Measurements from ENCODE around the gene TOGARAM2.

Gene TOGARAM2

DNA sequence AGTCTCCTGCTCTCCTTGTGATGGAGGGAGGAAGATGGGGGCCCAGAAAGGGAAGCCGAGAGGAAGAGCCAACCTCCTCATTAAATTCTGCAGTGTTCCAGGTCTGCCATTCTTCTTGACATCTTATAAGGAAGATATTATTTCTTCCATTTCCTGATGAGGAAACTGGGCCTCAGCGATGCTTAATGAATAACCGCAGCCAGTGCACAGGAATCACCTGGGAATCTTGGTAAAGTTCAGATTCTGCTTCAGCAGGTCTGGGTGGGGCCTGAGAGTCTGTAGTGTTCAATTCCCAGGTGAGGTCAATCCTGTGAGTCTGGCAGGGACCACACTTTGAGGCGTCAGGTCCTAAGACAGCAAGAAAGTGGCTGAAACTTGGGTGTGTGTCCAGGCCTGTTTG lies 75.9 kb downstream of the TOGARAM2 start:
- no peak for DNase-seq

DNA sequence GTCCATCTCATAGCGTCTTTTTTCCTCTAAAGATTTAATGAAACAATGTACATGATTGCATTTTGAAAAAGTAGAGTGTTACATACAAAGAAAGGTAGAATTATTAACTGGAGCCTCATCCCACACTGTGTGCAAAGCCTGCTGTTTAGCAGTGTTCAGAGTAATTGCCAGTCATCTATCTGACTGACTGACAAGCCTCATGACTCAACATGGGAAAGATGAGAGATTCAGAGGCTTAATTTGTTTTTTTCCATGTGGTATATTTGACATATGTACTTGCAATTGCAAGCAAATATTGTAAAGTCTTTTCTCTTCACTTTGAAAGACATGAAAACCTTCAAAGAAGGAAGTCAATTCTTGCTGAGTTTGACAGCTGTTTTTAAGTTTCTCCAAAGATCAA lies 78.5 kb downstream of the TOGARAM2 start:
- no peak for DNase-seq

DNA sequence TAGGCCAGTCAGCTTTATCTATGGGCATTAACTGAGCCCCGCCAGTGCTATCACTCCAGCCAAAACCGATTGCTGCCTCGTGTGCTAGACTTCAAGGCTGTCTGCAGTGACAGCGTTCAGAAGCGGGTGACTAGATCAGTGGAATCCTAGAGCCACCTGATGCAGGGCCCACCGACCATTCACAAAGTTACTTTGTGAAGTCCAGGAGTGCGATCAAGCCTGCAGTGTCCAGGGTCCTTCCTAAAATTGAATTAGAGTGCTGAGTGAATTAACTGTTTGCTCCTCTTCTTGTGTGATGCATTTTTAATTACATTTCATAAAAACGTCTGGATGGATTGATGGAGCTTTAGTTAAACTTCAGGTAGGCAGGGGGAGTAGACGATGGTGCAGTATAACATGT lies 79.3 kb downstream of the TOGARAM2 start:
- DNase-seq: no peak

DNA sequence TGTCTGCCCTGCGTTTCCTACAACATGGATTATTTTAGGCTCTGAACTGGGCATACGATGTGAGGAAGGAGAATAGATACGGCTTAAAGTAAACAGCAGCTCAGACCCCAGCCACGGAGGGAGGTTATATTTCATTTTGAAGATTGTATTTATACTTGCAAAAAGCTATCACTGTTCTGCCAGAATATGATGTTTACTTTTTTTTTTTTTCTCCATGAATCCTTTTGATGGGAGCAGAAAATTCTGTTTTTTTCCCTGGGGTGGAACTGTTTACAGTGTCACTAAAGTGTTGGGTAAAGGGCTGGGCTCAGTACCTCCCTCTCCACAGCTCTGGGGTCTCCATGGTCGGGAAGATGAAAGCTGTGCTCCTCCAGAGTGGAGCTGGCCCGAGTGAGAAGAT lies 80.1 kb downstream of the TOGARAM2 start:
- DNase-seq: no peak

DNA sequence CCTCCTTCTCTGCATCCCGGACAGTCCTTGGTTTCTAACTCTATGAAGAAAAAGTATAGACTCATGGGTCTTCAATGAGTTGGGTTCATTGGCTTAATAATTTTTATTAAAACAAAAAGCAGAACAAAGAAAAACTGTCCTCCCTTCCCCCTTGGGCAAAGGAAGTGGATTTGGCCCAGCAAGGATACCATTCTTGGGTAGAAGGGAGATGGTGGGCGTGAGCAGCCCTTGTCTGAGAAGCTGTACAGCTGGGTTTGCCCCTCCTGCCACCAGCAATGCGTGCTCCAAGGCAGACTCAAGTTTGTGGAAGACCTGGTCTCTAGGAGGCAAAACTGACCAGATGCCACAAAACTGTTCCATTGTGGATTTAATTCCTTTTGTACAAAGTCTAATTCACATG lies 80.5 kb downstream of the TOGARAM2 start:
- DNase-seq: no peak

DNA sequence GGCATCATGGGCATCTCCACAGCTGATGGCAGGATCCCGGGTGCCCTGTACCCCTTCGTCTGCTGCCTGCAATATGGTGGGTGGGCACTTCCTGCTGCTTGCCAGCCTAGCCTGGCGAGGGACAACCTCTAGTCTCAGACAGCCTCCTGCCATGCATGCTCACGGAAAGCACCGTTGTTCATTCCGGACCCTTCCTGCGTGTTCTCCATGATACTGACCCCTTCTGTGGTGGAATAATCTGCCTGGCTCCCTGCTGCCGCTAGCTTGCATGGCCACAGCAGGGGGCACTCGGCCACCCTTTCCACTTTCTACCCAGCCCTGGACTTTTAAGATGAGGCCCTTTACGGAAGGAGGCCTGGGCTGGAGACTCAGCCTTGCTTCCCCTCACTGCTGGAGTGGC lies 81.3 kb downstream of the TOGARAM2 start:
- DNase-seq: no peak

DNA sequence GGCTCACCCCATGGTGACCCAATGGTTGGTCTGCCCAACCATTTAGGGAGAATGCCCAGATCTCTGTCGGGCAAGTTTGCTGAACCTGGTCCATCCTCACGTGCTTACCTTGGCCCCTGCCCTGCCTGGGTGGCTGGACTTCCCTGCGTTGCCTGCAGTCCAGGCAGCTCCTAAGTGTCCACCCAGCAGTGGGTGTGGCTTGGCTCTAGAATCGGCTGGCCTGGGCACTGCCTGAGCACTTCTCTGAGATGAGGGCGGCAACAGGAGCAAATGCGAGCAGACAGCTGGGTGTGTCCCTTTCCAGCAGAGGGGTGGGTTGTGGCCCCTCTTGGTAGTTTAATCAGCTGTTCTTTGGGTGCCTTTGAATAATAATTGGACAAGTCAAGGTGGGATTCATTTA lies 82.0 kb downstream of the TOGARAM2 start:
- DNase-seq: no peak

DNA sequence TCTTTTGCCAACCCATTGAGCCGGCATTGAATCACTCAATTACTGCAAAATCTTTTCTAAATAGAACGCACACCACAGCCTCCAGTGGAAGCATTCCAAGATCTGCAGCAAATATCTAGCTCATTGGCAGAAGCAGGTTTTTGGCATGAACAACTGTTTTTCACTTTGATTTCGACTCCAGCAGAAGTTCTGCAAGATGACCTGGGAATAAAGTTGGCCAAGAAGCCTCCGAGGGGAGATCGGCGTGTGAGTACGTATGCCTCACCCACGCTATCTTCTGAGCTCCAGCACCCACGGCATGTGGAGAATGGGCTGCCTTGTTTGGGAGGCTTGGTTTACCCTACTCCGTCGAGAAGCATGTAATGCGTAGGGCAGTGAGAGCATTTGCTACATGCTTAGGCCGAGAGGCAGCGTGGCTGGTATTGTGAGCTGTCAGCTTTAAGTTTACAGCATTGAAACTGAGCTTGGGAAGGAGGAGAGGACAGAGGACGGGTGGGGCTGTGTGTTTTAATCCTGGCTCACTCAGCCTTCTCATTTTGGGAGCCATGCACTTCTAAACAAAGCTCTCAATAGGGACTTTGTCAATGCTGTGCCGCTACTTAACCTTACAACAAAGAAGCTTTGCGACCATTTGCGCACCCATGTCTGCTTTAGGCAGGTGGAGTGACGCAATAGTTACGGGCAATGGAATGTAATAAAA lies 82.7 kb downstream of the TOGARAM2 start:
- no peak for DNase-seq

DNA sequence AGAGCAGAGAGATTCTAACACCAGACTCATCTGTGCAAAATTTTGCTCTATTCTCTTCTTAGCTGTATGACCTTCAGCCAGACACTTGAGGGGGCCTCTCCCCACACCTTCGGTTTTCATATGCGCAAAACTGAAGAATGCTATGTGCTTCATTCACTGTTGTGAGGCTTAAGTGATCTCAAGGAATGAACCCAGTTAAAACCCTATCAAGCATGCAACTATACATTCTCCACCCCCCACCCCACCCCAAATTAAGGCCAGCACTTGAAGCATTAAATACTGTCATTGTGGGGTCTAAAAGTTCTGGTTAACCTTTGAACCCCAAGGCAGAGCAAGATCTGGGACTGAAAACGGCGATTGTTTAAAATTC lies 83.2 kb downstream of the TOGARAM2 start:
- no peak for DNase-seq

DNA sequence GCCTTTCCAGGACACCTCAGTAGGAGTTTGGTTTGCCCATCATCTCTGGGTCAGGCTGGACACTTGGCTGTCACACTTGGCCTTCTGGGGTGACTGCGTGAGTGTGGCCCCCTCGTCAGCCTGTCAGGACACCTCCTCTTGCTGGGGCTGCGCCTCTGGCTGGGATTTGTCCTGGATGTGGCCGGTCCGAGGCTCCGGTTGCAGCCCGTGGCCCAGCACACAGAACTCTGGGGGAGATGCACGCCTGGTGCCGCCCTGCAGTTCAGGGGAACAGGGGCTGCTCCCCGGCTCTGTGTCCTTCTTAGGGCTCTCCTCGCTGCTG lies 83.6 kb downstream of the TOGARAM2 start:
- DNase-seq: no peak

DNA sequence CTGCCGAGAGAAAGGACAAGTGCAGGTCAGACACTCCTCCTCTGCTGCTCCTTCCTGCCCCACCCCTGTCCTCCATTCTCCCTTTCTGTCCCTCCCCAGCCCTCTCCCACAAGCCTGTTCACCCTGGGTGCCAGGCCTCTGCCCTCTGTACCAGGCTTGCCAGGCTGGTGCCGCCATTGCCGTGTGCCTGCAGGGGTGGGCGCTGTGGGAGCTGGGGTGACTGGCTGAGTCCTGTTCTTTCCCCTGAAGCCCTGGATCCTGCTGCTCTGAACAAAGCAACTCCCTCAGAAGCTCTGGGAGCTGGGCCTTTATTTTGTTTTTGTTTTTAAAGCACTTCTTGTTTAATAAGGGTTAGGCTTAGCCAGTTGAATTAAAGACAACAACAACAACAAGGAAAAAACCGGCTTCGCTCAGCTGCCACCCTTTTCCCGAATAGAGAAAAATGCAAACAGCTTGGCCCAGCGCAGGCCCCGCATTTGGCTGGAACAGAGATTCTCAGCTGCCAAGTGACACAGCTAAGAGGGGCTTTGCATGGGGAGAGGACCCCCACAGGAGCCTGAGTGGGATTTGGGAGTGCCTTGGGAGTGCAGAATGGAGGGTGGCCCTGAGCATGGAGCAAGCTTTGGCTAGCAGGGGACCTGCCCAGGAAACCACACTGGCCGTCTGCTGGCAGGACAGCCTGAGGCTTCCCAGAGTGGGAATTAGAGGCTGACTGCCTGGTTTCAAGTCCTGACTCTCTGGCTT lies 84.1 kb downstream of the TOGARAM2 start:
- no peak for DNase-seq

DNA sequence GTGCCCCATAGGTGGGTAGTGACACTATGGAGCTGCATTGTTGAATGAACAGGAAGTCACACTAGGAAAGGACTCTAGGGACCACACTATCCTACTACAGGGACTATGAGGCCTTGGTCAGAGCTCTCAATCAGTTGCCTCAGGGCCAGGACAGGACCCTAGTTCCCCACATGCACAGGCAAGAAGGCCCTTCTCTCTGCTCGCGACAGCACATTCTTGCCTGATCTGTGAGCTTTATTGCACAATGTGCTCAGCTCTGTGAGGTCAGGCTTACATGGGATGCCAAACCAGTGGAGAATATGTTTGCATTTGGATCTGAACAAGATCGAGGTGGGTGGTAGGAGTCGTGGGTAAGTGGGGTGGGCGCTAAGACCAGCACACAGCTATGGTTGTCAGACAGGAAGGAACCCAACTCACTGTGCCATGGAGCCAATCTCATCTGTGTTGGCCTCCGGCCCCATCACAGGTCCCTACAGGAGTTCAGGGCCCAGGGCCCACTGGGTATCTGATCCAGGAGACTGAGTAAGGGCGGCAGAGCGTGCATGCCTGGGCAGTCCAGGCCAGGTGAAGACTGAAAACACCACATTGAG lies 85.3 kb downstream of the TOGARAM2 start:
- no peak for DNase-seq

DNA sequence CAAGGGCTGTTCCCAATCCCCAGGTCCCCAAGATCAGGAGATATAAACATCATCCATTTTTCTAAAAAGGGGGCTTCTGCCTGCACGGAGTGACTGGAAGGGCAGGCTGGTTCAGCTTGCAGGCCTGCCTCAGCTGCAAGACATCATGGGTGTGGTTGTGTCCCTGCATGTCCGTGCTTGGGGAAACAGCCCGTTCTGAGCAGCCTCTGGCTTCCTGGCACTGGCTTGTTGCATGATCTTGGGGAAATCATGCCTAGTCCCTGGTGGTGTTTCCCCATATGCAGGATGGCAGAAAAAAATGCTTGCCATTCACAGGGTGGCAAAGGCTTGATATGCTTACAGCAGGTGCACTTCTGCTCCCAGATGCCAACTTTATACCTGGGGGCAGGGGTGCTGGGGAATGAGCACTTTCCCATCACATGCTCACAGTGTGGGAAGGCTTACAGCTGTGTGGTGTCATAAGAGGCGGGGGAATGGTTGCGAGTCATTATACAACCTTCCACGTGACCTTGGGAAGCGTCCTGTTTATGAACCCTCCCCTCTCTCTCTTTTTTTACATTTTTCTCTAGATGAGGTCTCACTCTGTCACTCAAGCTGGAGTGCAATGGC lies 86.0 kb downstream of the TOGARAM2 start:
- no peak for DNase-seq

DNA sequence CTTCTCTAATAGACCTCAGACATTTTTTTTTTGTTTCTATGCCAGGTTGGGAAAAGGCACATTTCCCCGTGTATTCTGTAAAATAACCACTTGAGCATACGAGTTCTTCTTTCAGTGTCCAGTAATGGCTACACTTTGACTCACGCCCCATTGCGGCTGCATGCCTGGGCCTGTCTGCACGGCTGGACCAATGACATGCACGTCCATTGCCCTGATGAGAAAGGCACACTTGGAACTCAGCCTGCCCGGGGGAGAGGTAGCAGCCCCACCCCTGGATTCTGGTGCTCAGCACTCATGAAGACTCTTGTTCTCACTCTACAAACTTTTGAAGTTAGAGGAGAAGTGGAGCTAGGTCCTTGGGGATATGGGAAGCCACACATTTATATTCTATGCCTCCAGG lies 87.4 kb downstream of the TOGARAM2 start:
- DNase-seq: no peak

DNA sequence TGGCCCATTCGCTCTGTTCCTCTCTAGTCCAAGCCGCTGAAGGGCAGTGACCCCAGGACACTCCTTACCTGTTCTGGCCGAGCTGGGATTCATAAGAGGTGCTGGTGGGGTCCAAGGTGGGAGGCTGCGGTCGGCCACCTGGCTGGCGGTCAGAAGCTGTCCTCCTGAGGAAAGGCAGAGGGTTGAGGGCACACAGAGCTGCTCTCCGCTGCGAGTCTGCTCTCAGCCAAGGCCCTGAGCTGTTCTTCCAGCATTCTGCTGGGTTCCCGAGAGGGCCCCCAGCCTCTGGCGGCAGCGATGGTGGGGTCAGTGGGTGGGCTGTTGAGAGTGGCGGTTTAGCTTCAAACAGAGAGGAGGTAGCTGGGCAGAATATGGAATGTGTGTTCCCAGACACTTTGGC lies 89.4 kb downstream of the TOGARAM2 start:
- DNase-seq: no peak

DNA sequence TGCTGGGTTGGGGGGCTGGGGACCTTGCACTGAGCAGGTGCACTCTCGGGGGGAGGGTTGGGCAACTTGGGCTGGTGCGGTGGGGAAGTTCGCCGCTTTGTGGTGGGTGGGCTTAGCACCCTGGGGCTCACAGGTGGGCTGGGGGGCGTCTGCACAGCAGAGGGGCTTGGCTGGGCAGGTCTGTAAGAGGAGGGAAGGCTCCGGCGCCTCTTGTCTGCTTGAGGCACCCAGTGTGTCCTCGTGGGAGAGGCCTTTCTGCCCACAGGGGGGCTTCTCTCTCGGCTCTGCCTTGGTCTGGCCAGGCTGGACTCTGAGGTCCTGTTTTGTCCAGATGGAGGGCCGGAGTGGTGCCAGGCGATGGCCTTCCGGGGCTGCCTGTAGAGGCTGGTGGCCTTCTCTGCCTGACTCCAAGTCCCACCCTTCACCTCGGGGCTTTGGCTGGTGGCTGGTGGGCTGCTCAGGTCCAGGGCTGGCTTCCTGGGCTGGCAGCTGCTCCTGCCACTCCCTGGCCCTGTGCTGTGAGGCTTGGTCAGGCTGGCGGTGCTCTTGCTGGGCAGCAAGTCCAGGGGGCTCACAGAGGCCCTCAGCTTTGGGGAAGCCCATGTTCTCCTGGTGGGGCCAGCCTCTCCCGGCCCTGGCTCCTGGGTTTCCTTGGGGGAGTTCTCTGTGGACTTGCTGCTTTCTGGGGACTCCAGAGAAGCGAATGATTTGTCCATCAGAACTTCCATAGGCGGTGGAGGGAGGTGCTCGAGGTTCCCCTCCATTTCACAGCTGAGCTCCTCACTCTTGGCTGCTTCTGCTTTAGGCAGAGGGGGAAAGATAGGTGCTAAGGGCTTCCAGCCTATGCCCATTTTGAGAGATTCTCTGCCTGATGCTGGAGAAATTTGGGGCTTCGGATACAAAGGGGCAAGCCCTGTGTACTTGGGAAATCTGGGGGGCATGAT lies 90.2 kb downstream of the TOGARAM2 start:
- DNase-seq: no peak

DNA sequence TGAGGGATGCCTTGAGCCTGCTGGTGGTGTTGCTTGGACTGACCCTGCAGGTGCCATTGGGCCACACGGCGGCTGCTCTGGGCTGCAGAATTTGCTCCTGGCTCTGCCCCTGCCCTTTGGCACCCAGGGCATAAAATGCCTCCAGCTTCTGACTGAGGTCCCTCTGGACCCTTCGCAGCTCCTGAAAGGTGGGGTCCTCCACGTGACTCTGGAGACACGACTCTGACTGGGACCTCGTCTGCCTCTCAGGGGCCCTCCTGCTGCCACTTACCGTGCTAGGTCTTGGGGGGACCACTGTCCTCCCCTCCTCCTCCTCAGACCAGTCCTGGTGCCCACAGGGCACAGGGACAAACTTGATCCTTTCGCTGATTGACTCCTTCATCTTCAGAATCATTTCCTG lies 91.2 kb downstream of the TOGARAM2 start:
- no peak for DNase-seq

DNA sequence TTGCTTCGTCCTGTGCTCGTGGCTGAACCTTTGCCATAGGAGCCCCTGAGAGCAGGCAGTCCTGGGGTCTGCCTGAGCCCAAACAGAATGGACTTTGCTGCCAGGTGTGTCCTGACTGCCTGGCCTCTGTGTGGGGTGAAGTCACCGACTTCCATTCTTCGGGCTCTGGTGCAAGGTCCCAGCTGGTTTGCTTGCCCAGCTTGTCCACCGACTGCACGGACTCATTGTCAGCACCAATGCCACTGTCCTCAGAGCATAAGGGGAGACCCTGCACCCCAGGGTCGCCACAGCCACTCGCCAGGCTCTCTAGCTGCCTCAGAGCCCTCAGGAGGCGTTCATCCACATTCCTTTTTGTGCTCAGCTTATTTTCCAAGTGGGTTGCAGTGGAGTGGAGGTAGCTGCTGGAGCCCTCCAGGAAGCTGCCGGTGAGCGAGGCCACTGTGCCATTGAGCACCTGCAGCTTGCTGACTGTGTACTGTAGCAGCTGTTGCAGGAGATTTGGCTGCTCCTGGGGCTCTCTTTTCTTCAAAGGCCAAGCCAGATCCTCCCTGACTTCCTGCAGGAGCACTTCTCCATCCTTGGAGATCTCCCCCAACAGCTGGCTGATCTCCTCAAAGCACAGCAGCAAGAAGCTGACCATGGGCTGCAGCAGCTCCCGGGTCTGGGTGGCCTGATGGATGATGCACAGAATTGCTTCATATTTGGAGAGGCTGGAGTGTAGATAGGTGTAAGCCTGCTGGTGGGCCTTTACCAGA lies 92.0 kb downstream of the TOGARAM2 start:
- DNase-seq: no peak

DNA sequence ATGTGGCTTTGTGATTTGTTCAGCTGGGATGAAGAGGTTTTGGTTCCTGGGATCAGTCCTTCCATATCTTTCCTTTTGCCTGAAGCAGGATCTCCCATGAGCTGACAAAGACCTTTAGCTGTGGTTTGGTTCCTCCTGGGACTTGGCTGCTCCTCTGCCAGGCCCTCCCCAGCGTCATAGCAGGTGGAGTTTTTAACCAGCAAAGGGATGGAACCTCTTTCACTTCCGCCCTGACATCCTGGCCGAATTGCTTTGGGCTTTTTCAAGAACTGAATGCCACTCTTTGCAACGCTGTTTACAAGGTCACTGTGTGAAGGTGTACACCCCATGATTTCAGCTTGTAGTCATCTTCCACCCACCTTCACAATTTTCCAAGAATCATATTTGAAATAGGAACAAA lies 92.8 kb downstream of the TOGARAM2 start:
- DNase-seq: no peak

DNA sequence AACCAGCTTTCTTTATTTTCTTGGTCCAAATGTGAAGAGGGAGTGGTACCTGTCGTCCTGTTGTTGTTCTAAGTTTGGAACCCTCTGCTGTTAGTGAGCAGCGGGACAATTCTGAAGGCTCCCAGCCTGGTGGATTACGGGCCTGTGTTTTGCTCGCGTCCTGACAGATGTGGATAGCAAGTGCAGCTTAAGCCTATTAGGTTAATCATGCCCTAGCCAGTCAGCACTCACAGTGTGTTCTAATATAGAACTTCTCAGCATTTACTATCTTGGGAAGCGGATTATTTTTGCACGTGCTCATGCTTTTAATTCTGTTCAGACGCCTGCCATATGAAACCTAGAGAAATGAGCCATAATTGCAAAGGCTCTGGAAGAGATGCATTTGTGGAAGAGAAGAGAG lies 93.3 kb downstream of the TOGARAM2 start, which contains the start of gene PCARE:
Gene PCARE, minus strand, starts transcription at position 113 of the 400 bp plus-strand sequence. CDS start 262 bp downstream, outside the sequence.
- DNase-seq: no peak

DNA sequence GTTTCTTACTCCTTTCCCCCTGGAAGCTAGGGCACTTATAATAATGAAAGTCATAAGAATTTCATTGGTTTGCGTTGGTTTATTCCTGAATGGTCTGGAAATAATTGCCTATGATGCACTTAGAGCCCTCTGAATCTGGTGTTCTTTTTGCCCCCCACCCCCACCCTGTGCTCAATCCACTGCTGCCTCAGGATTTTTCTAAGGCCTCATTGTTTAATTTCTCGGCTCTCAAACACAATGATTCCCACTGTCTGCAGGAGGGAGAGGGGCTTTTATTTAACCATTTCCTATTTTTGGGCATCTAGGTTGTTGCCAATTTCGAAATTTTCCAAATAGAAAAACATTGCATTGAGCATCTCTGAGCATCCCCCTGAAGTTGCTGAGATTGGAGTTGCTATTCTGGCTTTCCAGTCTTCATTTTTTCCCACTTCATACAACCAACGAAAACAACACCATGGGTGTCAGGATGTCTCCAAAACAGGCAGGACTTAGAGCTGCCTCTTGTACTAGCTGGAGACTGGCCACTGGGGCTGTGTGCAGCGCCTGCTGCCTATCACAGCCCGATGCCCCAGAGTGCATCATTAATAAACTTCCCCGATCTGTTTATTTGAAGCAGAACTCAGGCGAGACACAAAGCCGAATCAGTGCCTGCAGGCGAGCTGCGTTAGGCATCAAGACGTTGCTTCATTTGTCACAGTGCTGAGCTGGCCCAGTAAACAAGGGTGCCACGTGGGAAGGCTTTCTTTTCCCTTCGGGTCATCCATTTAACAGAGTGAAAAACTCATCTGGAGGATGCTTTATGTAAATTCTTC lies 95.0 kb downstream of the TOGARAM2 start:
- DNase-seq: no peak
